ENCODE measurements around the gene STAB1.

The STAB1 gene

DNA sequence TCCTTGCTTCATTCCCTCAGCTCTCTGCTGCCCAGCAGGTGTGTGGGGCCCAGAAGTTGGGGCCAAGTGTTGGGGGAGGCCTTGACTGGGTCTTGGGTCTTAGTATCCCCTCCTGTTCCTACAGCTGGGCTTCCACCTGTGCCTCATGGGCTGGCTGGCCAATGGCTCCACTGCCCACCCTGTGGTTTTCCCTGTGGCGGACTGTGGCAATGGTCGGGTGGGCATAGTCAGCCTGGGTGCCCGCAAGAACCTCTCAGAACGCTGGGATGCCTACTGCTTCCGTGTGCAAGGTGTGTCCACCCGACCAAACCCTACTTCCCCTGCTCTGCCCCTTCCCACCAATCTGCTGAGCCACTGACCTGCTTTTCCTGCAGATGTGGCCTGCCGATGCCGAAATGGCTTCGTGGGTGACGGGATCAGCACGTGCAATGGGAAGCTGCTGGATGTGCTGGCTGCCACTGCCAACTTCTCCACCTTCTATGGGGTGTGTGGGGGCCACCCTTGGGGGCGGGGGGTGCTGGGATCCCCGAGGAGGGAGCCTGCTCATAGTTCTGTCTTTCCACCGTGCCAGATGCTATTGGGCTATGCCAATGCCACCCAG lies 27.6 kb downstream of the STAB1 start:
- no peak overlapping the region for H2AFZ ChIP-seq (ENCODE audit: low read length)
- no peaks in the 10 kb centered on the region for H4K20me1 ChIP-seq (ENCODE audit: insufficient read depth, low read length, poor library complexity, severe bottlenecking)
- H3K4me2 ChIP-seq (ENCODE audit: low read depth, low read length, poor library complexity, severe bottlenecking), result no peak overlapping the region
- no peaks in the 10 kb centered on the region for H3K36me3 ChIP-seq (ENCODE audit: insufficient read depth, low read length)
- H3K9ac ChIP-seq (ENCODE audit: low read depth, low read length, poor library complexity, severe bottlenecking), result no peak overlapping the region
- no peaks in the 10 kb centered on the region for H3K9me2 ChIP-seq (replicated peaks; ENCODE audit: low read depth, low read length)
- no peaks in the 10 kb centered on the region for H3F3A ChIP-seq (ENCODE audit: low read depth)
- TF ChIP-seq EZH2phosphoT487 (IDR thresholded peaks at IDR 0.05; ENCODE audit: borderline replicate concordance), result no peak
- TF ChIP-seq, protein P1, sequence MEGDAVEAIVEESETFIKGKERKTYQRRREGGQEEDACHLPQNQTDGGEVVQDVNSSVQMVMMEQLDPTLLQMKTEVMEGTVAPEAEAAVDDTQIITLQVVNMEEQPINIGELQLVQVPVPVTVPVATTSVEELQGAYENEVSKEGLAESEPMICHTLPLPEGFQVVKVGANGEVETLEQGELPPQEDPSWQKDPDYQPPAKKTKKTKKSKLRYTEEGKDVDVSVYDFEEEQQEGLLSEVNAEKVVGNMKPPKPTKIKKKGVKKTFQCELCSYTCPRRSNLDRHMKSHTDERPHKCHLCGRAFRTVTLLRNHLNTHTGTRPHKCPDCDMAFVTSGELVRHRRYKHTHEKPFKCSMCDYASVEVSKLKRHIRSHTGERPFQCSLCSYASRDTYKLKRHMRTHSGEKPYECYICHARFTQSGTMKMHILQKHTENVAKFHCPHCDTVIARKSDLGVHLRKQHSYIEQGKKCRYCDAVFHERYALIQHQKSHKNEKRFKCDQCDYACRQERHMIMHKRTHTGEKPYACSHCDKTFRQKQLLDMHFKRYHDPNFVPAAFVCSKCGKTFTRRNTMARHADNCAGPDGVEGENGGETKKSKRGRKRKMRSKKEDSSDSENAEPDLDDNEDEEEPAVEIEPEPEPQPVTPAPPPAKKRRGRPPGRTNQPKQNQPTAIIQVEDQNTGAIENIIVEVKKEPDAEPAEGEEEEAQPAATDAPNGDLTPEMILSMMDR (conservative IDR thresholded peaks at IDR 0.05; ENCODE audit: low read length), result no peak
- H3K9me3 ChIP-seq (ENCODE audit: insufficient read depth, low read depth, low read length), result no peaks in the 10 kb centered on the region
- no peaks in the 10 kb centered on the region for H3K27me3 ChIP-seq (ENCODE audit: insufficient read depth, low read length, poor library complexity, severe bottlenecking)
- H3K4me1 ChIP-seq (ENCODE audit: insufficient read depth, low read length, poor library complexity, severe bottlenecking), result no peaks in the 10 kb centered on the region
- H3K79me2 ChIP-seq (ENCODE audit: insufficient read depth, low read length), result no peaks in the 10 kb centered on the region
- H3K4me3 ChIP-seq (ENCODE audit: low read length, poor library complexity, severe bottlenecking), result no peak overlapping the region

- Histone ChIP-seq H3K27me3 (ENCODE audit: insufficient read depth, low read length, poor library complexity, severe bottlenecking) (no peaks in the 10 kb centered on the region), H3K4me1 (ENCODE audit: insufficient read depth, low read length, poor library complexity, severe bottlenecking) (no peaks in the 10 kb centered on the region), H3F3A (ENCODE audit: low read depth) (no peaks in the 10 kb centered on the region), H3K4me3 (ENCODE audit: low read length, poor library complexity, severe bottlenecking) (no peak overlapping the region), H3K9me2 (replicated peaks; ENCODE audit: low read depth, low read length) (no peaks in the 10 kb centered on the region), H3K79me2 (ENCODE audit: insufficient read depth, low read length) (no peaks in the 10 kb centered on the region), H3K4me2 (ENCODE audit: low read depth, low read length, poor library complexity, severe bottlenecking) (no peak overlapping the region), H4K20me1 (ENCODE audit: insufficient read depth, low read length, poor library complexity, severe bottlenecking) (no peaks in the 10 kb centered on the region), H2AFZ (ENCODE audit: low read length) (no peak overlapping the region), H3K9me3 (ENCODE audit: insufficient read depth, low read depth, low read length) (no peaks in the 10 kb centered on the region), H3K36me3 (ENCODE audit: insufficient read depth, low read length) (no peaks in the 10 kb centered on the region), H3K9ac (ENCODE audit: low read depth, low read length, poor library complexity, severe bottlenecking) (no peak overlapping the region)
- TF ChIP-seq, protein P1 (conservative IDR thresholded peaks at IDR 0.05; ENCODE audit: low read length), result no peak
- no peak for TF ChIP-seq EZH2phosphoT487 (IDR thresholded peaks at IDR 0.05; ENCODE audit: borderline replicate concordance)
Observed at GRCh38 chr3:52523386-52524257, 28.5 kb downstream of the STAB1 start.

DNA sequence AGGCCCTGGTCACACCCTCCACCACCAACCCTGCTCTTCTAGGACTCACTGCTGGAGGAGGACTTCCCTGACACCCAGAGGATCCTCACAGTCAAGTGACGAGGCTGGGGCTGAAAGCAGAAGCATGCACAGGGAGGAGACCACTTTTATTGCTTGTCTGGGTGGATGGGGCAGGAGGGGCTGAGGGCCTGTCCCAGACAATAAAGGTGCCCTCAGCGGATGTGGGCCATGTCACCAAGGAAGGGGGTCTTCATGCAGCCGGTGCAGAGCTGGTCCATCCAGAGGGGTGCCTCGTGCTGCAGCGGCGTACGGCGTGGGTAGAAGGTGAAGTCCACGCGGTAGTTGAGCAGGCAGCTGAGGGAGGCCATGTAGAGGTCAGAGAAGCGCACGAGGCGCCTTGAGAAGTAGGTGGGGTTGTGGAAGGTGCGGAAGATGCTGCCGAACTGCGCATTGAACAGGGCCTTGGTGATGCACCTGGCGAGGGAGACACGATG lies 29.2 kb downstream of the STAB1 start:
- Histone ChIP-seq H3K36me3 (ENCODE audit: insufficient read depth, low read length) (no peaks in the 10 kb centered on the region), H3K9ac (ENCODE audit: low read depth, low read length, poor library complexity, severe bottlenecking) (no peak overlapping the region)

More for the DNA sequence above, 29.2 kb downstream of the STAB1 start:
- Histone ChIP-seq H3K9me2 (replicated peaks; ENCODE audit: low read depth, low read length) (no peaks in the 10 kb centered on the region), H3K9me3 (ENCODE audit: insufficient read depth, low read depth, low read length) (no peaks in the 10 kb centered on the region), H3F3A (ENCODE audit: low read depth) (no peaks in the 10 kb centered on the region), H3K4me1 (ENCODE audit: insufficient read depth, low read length, poor library complexity, severe bottlenecking) (no peaks in the 10 kb centered on the region), H2AFZ (ENCODE audit: low read length) (no peak overlapping the region), H3K4me3 (ENCODE audit: low read length, poor library complexity, severe bottlenecking) (no peak overlapping the region), H3K79me2 (ENCODE audit: insufficient read depth, low read length) (no peaks in the 10 kb centered on the region), H4K20me1 (ENCODE audit: insufficient read depth, low read length, poor library complexity, severe bottlenecking) (no peaks in the 10 kb centered on the region), H3K4me2 (ENCODE audit: low read depth, low read length, poor library complexity, severe bottlenecking) (no peak overlapping the region), H3K27me3 (ENCODE audit: insufficient read depth, low read length, poor library complexity, severe bottlenecking) (no peaks in the 10 kb centered on the region)
- no peak for TF ChIP-seq EZH2phosphoT487 (IDR thresholded peaks at IDR 0.05; ENCODE audit: borderline replicate concordance)
- TF ChIP-seq, protein P1 (conservative IDR thresholded peaks at IDR 0.05; ENCODE audit: low read length), result no peak

Measured in Loucy (cell line).